ENCODE measurements around the gene SNAP29.

Gene SNAP29

DNA sequence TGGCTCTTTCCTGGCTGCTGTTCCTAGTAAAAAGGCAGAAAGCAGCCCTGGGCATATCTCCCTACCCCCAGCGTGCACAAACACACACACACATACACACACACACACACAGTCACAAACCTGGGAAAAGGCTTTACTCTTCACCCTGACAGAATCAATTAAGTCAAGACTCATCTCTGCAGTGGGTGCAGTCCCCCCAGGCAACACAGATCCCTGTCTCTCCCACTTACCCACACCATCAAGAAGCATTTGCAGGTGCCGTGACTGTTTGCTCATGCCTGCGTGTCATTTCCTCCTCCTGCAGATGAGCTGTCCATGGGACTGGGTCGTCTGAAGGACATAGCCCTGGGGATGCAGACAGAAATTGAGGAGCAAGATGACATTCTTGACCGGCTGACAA lies 28.6 kb downstream of the SNAP29 start:
- no peak overlapping the region for H4K91ac ChIP-seq (ENCODE audit: low read depth, low read length, poor library complexity)
- H3K23ac ChIP-seq (ENCODE audit: low read depth, low read length, poor library complexity), result no peak overlapping the region
- H3K14ac ChIP-seq (ENCODE audit: low read length), result peak overlapping the region; percentile 25
- no peaks in the 10 kb centered on the region for H3K27me3 ChIP-seq (ENCODE audit: control insufficient read depth in 3 of 3, insufficient read depth in 3 of 3, low read depth in 1 of 3, low read length in 3 of 3)
- H3K27ac ChIP-seq (replicated peaks; ENCODE audit: low read length), result no peak overlapping the region
- no peak overlapping the region for H3K4ac ChIP-seq (ENCODE audit: low read length)
- no peak overlapping the region for H2AFZ ChIP-seq (ENCODE audit: low read length)
- H3K79me1 ChIP-seq (ENCODE audit: low read depth, low read length), result no peaks in the 10 kb centered on the region
- no peak overlapping the region for H3K18ac ChIP-seq (ENCODE audit: low read length)
- DNase-seq (ENCODE audit: low spot score), result no peak
- H4K8ac ChIP-seq (ENCODE audit: low read depth, low read length), result no peak overlapping the region
- peaks cover 19 to 52% of the 10 kb centered on the region in 2 donors for H3K36me3 ChIP-seq (replicated peaks in 1 of 2; ENCODE audit: control insufficient read depth in 2 of 2, insufficient read depth in 2 of 2, low read length in 2 of 2)
- no peak overlapping the region for H2BK120ac ChIP-seq (ENCODE audit: low read depth, low read length)
- H3K9me3 ChIP-seq (replicated peaks in 1 of 2; ENCODE audit: control insufficient read depth in 2 of 2, insufficient read depth in 1 of 2, low read depth in 1 of 2, low read length in 2 of 2), result no peaks in the 10 kb centered on the region
- H2BK15ac ChIP-seq (ENCODE audit: low read length), result no peak overlapping the region
- H3K4me3 ChIP-seq (ENCODE audit: low read length in 2 of 2), result no peak overlapping the region
- no peak overlapping the region for H3K4me2 ChIP-seq (ENCODE audit: insufficient read depth, low read length, poor library complexity, severe bottlenecking)
- H2BK12ac ChIP-seq (ENCODE audit: low read length), result no peak overlapping the region
- no peak overlapping the region for H2AK5ac ChIP-seq (ENCODE audit: low read depth, low read length)
- H2BK5ac ChIP-seq (ENCODE audit: low read length), result no peak overlapping the region
- no CpG with 5 or more reads among the region's 5 CpGs for WGBS, 2 donors (ENCODE audit: extremely low coverage in 2 of 2, insufficient read length in 2 of 2, insufficient replicate concordance in 1 of 2)
- H3K4me1 ChIP-seq (ENCODE audit: control insufficient read depth in 2 of 2, insufficient read depth in 1 of 2, low read depth in 1 of 2, low read length in 2 of 2), result peaks cover 0 to 3% of the 10 kb centered on the region in 2 donors
- no peak overlapping the region for H3K9ac ChIP-seq (ENCODE audit: low read depth, low read length, poor library complexity)

DNA sequence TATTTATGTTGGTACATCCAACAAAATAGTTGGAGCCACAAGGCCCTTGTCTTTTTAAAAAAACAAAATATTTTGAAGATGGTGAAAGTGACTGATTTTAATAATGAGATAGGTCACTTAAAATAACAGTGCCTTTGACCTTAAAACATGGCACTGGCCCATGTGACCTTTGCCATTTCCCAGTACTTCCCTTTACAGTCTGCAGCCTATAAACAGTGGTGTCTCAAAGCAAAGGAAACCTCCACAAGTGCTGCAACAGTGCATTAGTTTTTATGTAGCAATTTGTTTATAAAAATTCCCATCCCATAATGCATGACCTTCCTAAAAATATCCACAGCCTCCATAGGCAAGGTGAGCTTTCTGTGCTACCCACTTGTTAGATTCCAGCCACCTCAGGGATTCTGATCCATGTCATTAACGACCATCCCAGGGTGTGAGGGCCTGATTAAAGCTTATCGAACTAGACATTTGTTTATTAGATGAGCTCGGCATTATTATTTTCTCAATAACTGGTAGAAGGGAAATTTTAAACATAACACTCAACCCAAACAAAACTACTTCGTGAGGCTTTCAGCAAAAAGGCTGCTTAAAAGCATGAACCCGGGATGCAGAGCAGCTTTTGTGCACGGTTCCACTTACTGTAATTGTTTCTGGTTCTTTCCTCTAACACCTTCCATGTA lies 30.4 kb downstream of the SNAP29 start:
- Histone ChIP-seq H4K8ac (ENCODE audit: low read depth, low read length) (no peak overlapping the region), H3K23ac (ENCODE audit: low read depth, low read length, poor library complexity) (no peak overlapping the region), H4K91ac (ENCODE audit: low read depth, low read length, poor library complexity) (no peak overlapping the region), H2BK120ac (ENCODE audit: low read depth, low read length) (no peak overlapping the region), H3K27me3 (ENCODE audit: control insufficient read depth in 3 of 3, insufficient read depth in 3 of 3, low read depth in 1 of 3, low read length in 3 of 3) (no peaks in the 10 kb centered on the region), H3K9ac (ENCODE audit: low read depth, low read length, poor library complexity) (no peak overlapping the region), H2BK12ac (ENCODE audit: low read length) (no peak overlapping the region), H3K4me2 (ENCODE audit: insufficient read depth, low read length, poor library complexity, severe bottlenecking) (no peak overlapping the region), H3K18ac (ENCODE audit: low read length) (no peak overlapping the region), H2AK5ac (ENCODE audit: low read depth, low read length) (no peak overlapping the region), H3K79me1 (ENCODE audit: low read depth, low read length) (no peaks in the 10 kb centered on the region), H3K9me3 (replicated peaks in 1 of 2; ENCODE audit: control insufficient read depth in 2 of 2, insufficient read depth in 1 of 2, low read depth in 1 of 2, low read length in 2 of 2) (no peaks in the 10 kb centered on the region), H2BK5ac (ENCODE audit: low read length) (no peak overlapping the region), H3K4me1 (ENCODE audit: control insufficient read depth in 2 of 2, insufficient read depth in 1 of 2, low read depth in 1 of 2, low read length in 2 of 2) (peaks cover 0 to 3% of the 10 kb centered on the region in 2 donors), H3K4me3 (ENCODE audit: low read length in 2 of 2) (no peak overlapping the region), H2BK15ac (ENCODE audit: low read length) (no peak overlapping the region), H3K4ac (ENCODE audit: low read length) (no peak overlapping the region), H3K36me3 (replicated peaks in 1 of 2; ENCODE audit: control insufficient read depth in 2 of 2, insufficient read depth in 2 of 2, low read length in 2 of 2) (peaks cover 11 to 37% of the 10 kb centered on the region in 2 donors), H3K14ac (ENCODE audit: low read length) (no peak overlapping the region), H2AFZ (ENCODE audit: low read length) (no peak overlapping the region), H3K27ac (replicated peaks; ENCODE audit: low read length) (no peak overlapping the region)
- no CpG with 5 or more reads among the region's 6 CpGs for WGBS, 2 donors (ENCODE audit: extremely low coverage in 2 of 2, insufficient read length in 2 of 2, insufficient replicate concordance in 1 of 2)
- no peak for DNase-seq (ENCODE audit: low spot score)

DNA sequence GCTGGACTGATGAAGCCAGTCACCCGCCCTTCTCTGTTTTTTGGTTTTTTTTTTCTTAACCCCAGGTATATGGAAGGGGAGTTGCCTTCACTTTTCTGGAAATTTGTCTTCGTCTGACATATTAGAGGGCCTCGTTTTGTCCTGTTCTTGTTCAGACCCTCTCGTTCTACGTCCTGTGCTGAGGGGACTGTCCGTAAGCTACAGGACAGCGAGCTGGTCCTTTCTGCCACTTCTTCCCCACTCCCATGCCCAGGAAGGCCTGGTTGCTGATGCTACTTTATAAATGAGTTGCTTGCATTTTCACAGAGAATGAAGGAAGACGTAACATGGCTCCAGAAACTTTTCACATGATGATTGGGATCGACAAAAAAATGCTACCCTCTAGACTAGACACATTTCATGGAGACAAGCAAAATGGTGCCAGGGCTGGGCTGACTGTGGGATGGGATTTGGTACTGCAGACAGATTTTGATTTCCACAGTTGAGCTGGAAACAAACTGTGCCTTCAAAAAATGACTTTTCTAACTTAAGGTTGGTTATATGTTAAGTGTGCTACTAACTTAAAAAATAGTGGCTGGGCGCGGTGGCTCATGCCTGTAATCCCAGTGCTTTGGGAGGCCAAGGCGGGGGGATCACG lies 31.2 kb downstream of the SNAP29 start:
- Histone ChIP-seq H3K79me1 (ENCODE audit: low read depth, low read length) (no peaks in the 10 kb centered on the region), H3K27me3 (ENCODE audit: control insufficient read depth in 3 of 3, insufficient read depth in 3 of 3, low read depth in 1 of 3, low read length in 3 of 3) (no peaks in the 10 kb centered on the region), H2BK120ac (ENCODE audit: low read depth, low read length) (no peak overlapping the region), H2AK5ac (ENCODE audit: low read depth, low read length) (no peak overlapping the region), H3K4me3 (ENCODE audit: low read length in 2 of 2) (no peak overlapping the region), H3K9ac (ENCODE audit: low read depth, low read length, poor library complexity) (no peak overlapping the region), H3K23ac (ENCODE audit: low read depth, low read length, poor library complexity) (no peak overlapping the region), H3K4me1 (ENCODE audit: control insufficient read depth in 2 of 2, insufficient read depth in 1 of 2, low read depth in 1 of 2, low read length in 2 of 2) (peaks cover 0 to 3% of the 10 kb centered on the region in 2 donors), H3K4ac (ENCODE audit: low read length) (no peak overlapping the region), H3K4me2 (ENCODE audit: insufficient read depth, low read length, poor library complexity, severe bottlenecking) (no peak overlapping the region), H3K14ac (ENCODE audit: low read length) (no peak overlapping the region), H3K27ac (replicated peaks; ENCODE audit: low read length) (no peak overlapping the region), H2BK5ac (ENCODE audit: low read length) (no peak overlapping the region), H3K36me3 (replicated peaks in 1 of 2; ENCODE audit: control insufficient read depth in 2 of 2, insufficient read depth in 2 of 2, low read length in 2 of 2) (peaks cover 11 to 32% of the 10 kb centered on the region in 2 donors), H2BK12ac (ENCODE audit: low read length) (no peak overlapping the region), H4K91ac (ENCODE audit: low read depth, low read length, poor library complexity) (no peak overlapping the region), H2AFZ (ENCODE audit: low read length) (no peak overlapping the region), H3K9me3 (replicated peaks in 1 of 2; ENCODE audit: control insufficient read depth in 2 of 2, insufficient read depth in 1 of 2, low read depth in 1 of 2, low read length in 2 of 2) (no peaks in the 10 kb centered on the region), H4K8ac (ENCODE audit: low read depth, low read length) (no peak overlapping the region), H2BK15ac (ENCODE audit: low read length) (no peak overlapping the region), H3K18ac (ENCODE audit: low read length) (no peak overlapping the region)
- no peak for DNase-seq (ENCODE audit: low spot score)
- WGBS, 2 donors (ENCODE audit: extremely low coverage in 2 of 2, insufficient read length in 2 of 2, insufficient replicate concordance in 1 of 2), result no CpG with 5 or more reads among the region's 13 CpGs

DNA sequence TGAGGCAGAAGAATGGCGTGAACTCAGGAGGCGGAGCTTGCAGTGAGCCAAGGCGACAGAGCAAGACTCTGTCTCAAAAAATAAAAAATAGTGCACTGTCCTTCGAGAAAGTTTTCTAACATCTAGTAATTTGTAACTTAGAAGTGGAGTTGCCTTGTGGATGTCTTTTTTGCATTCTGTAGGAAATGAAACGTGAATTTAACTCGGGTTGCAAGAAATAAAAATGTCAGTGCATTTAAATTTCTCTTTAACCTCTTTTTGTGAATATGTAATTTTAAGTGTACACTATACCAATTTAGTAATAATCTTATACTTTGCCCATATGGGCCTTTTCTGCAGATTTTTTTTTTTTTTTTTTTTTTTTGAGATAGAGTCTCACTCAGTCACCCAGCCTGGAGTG lies 32.2 kb downstream of the SNAP29 start:
- Histone ChIP-seq H4K91ac (ENCODE audit: low read depth, low read length, poor library complexity) (no peak overlapping the region), H3K4me1 (ENCODE audit: control insufficient read depth in 2 of 2, insufficient read depth in 1 of 2, low read depth in 1 of 2, low read length in 2 of 2) (no peaks in the 10 kb centered on the region), H3K79me1 (ENCODE audit: low read depth, low read length) (no peaks in the 10 kb centered on the region), H2AFZ (ENCODE audit: low read length) (no peak overlapping the region), H2BK15ac (ENCODE audit: low read length) (no peak overlapping the region), H4K8ac (ENCODE audit: low read depth, low read length) (no peak overlapping the region), H3K27ac (replicated peaks; ENCODE audit: low read length) (no peak overlapping the region), H2AK5ac (ENCODE audit: low read depth, low read length) (no peak overlapping the region), H3K9ac (ENCODE audit: low read depth, low read length, poor library complexity) (no peak overlapping the region), H3K27me3 (ENCODE audit: control insufficient read depth in 3 of 3, insufficient read depth in 3 of 3, low read depth in 1 of 3, low read length in 3 of 3) (no peaks in the 10 kb centered on the region), H3K18ac (ENCODE audit: low read length) (no peak overlapping the region), H3K36me3 (replicated peaks in 1 of 2; ENCODE audit: control insufficient read depth in 2 of 2, insufficient read depth in 2 of 2, low read length in 2 of 2) (peaks cover 11 to 32% of the 10 kb centered on the region in 2 donors), H3K4me3 (ENCODE audit: low read length in 2 of 2) (no peak overlapping the region), H3K4me2 (ENCODE audit: insufficient read depth, low read length, poor library complexity, severe bottlenecking) (no peak overlapping the region), H2BK5ac (ENCODE audit: low read length) (no peak overlapping the region), H2BK12ac (ENCODE audit: low read length) (no peak overlapping the region), H2BK120ac (ENCODE audit: low read depth, low read length) (no peak overlapping the region), H3K9me3 (replicated peaks in 1 of 2; ENCODE audit: control insufficient read depth in 2 of 2, insufficient read depth in 1 of 2, low read depth in 1 of 2, low read length in 2 of 2) (no peaks in the 10 kb centered on the region), H3K23ac (ENCODE audit: low read depth, low read length, poor library complexity) (no peak overlapping the region), H3K14ac (ENCODE audit: low read length) (no peak overlapping the region), H3K4ac (ENCODE audit: low read length) (no peak overlapping the region)
- no peak for DNase-seq (ENCODE audit: low spot score)
- WGBS, 2 donors (ENCODE audit: extremely low coverage in 2 of 2, insufficient read length in 2 of 2, insufficient replicate concordance in 1 of 2), result no CpG with 5 or more reads among the region's 6 CpGs

Data from neuronal stem cell (in vitro differentiated cells).